ENCODE data around the gene CDH4.

CDH4 gene

GRCh38 chr20:61521687-61522420 lies 269.8 kb downstream of the CDH4 start:
- TF ChIP-seq CTCF (IDR thresholded peaks at IDR 0.05; ENCODE audit: low read depth, low read length) = no peak
- no peak overlapping the region for H3K4me3 ChIP-seq (ENCODE audit: low read depth, low read length)

- no peak for TF ChIP-seq CTCF (IDR thresholded peaks at IDR 0.05; ENCODE audit: low read depth, low read length)
These were observed 270.5 kb downstream of the CDH4 start for GRCh38 chr20:61522498-61523090.

GRCh38 chr20:61523145-61523544 lies 271.1 kb downstream of the CDH4 start:
- H3K4me3 ChIP-seq (ENCODE audit: low read depth, low read length) = no peak overlapping the region
- no peak for TF ChIP-seq CTCF (IDR thresholded peaks at IDR 0.05; ENCODE audit: low read depth, low read length)

More at GRCh38 chr20:61522498-61523090, 270.5 kb downstream of the CDH4 start:
- no peak overlapping the region for H3K4me3 ChIP-seq (ENCODE audit: low read depth, low read length)

GRCh38 chr20:61524951-61525666 lies 273.0 kb downstream of the CDH4 start:
- no peak for TF ChIP-seq CTCF (IDR thresholded peaks at IDR 0.05; ENCODE audit: low read depth, low read length)
- H3K4me3 ChIP-seq (ENCODE audit: low read depth, low read length) = no peak overlapping the region

GRCh38 chr20:61525781-61526431 lies 273.8 kb downstream of the CDH4 start:
- TF ChIP-seq CTCF (IDR thresholded peaks at IDR 0.05; ENCODE audit: low read depth, low read length) = no peak

GRCh38 chr20:61526907-61527306 lies 274.8 kb downstream of the CDH4 start:
- H3K4me3 ChIP-seq (ENCODE audit: low read depth, low read length) = no peak overlapping the region
- no peak for TF ChIP-seq CTCF (IDR thresholded peaks at IDR 0.05; ENCODE audit: low read depth, low read length)

More at GRCh38 chr20:61525781-61526431, 273.8 kb downstream of the CDH4 start:
- H3K4me3 ChIP-seq (ENCODE audit: low read depth, low read length) = no peak overlapping the region
